ENCODE results near the gene FAM120A.

DNA sequence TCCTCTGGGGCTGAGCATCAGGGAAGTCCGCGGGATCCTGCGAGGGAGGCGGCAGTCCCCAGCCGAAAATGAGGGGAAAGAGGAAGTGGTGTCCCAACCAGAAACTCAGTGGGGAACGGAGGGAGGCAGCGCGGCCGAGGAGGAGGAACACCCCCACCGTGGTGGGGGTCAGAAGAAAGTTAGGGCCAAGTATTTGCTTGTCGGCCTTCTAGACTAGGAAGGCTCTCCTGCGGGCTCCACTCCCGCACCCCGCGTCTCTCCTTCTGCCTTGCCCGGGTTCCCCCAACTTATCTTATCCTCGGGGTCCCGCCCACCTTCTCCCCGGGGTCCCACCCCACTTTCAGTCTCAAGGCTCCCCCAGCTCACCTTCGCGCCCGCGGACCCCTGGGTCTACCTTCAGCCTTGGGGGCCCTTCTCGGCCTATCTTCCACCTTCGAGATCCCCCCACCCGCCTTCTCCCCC lies 124.3 kb downstream of the FAM120A start:
- peak in 1 of 2 donors; percentile 32 for TF ChIP-seq POLR2A (IDR thresholded peaks at IDR 0.05)
- TF ChIP-seq, protein P1, sequence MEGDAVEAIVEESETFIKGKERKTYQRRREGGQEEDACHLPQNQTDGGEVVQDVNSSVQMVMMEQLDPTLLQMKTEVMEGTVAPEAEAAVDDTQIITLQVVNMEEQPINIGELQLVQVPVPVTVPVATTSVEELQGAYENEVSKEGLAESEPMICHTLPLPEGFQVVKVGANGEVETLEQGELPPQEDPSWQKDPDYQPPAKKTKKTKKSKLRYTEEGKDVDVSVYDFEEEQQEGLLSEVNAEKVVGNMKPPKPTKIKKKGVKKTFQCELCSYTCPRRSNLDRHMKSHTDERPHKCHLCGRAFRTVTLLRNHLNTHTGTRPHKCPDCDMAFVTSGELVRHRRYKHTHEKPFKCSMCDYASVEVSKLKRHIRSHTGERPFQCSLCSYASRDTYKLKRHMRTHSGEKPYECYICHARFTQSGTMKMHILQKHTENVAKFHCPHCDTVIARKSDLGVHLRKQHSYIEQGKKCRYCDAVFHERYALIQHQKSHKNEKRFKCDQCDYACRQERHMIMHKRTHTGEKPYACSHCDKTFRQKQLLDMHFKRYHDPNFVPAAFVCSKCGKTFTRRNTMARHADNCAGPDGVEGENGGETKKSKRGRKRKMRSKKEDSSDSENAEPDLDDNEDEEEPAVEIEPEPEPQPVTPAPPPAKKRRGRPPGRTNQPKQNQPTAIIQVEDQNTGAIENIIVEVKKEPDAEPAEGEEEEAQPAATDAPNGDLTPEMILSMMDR (IDR thresholded peaks at IDR 0.05 in 4 of 5, conservative IDR thresholded peaks at IDR 0.05 in 1 of 5), result no peak
